Measurements from ENCODE around the gene TNFRSF4.

The TNFRSF4 gene

DNA sequence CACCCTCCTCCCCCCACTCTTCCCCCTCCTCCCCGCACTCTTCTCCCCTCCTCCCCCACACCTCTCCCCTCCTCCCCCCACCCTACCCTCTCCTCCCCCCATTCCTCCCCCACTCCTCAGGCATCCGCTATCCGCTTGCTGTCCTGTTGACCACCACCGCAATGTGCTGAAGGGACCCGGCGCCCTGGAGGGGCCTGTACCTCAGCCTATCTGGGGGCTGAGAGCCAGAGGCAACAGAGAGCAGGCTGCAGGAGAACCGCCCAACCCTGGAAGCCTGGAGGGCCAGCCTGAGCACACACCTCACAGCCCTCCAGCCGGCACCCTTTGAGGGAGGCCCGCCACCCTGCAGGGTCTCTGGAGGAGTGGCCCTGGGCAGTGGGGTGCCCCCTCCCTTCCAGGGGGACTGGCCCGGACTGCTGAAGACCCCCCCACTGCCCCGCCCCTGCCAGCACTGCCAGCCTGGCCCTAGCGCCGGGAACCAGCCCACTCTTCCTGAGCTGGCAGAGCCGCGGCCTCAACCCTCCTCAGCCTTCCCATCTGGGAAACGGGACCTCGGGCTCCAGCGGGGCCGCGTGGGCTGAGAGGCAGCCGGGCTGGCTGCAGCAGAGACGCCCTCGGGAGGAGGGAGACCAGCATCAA, 31.3 kb upstream of the TNFRSF4 start:
- no peak for DNase-seq (ENCODE audit: low read depth in 2 of 2)

DNA sequence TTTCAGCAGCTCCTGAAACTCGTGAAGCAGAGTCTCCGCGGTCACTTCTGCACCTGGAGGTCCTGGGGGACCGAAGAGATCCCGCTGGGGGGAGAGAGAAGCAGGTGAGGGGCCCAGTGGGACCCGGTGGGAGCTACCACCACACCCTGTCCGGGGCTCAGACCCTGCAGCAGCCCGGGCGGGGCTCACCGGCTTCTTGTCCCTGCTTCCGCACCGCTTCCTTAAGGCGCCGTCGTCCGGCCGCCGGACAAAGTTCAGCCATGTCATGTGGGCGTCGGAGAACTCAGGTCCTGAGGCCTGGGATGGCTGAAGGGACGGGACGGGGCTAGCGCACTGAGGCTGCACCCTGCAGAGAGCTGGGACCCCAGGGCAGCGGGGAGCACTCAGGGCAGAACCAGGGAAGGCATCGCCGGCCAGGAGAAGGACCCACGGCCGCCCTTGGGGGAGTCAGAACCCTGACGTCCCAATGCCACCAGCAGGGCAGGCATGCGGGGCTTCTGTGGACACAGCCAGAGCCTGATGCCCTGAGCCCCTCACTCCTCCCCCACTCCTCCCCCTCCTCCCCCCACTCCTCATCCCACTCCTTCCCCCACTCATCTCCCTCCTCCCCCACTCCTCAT, 30.3 kb upstream of the TNFRSF4 start:
- DNase-seq (ENCODE audit: low read depth in 2 of 2), result no peak

DNA sequence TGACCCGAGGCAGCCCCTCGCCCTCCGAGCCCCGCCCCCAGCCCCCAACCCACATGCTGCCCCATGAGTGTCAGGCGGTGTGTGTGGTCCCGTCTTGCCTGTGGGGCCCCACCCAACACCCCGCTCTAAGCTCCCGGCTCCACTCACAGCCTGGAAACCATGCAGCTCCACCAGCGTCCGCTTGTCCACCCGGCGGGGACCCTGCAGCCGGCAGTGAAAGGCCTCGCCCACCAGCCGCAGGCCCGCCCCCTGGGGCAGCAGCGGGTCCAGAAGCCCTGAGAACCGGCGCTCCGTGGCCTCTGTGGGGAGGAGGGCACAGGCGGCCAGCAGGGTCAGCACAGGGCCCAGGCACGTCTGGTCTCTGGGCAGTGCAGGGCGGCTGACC, 29.8 kb upstream of the TNFRSF4 start:
- DNase-seq (ENCODE audit: low read depth in 2 of 2), result no peak

DNA sequence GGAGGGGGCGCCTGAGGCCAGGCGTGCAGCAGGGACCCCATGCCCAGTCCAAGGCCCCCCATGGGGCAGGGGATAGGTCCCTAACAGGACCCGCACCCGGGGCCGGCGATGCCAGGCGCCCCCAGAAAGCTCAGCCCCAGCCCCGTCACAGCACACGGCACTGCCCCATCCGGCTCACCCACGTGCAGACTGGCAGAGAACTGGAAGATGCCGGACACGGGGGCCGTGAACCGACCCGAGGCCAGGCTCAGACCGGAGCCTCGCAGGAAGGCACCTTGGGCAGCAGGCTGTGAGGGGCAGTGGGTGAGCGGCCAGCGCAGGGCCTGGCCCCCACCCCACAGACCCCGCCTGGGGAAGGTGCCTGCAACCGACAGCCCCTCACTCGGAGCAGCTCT, 29.3 kb upstream of the TNFRSF4 start:
- DNase-seq (ENCODE audit: low read depth in 2 of 2), result no peak

DNA sequence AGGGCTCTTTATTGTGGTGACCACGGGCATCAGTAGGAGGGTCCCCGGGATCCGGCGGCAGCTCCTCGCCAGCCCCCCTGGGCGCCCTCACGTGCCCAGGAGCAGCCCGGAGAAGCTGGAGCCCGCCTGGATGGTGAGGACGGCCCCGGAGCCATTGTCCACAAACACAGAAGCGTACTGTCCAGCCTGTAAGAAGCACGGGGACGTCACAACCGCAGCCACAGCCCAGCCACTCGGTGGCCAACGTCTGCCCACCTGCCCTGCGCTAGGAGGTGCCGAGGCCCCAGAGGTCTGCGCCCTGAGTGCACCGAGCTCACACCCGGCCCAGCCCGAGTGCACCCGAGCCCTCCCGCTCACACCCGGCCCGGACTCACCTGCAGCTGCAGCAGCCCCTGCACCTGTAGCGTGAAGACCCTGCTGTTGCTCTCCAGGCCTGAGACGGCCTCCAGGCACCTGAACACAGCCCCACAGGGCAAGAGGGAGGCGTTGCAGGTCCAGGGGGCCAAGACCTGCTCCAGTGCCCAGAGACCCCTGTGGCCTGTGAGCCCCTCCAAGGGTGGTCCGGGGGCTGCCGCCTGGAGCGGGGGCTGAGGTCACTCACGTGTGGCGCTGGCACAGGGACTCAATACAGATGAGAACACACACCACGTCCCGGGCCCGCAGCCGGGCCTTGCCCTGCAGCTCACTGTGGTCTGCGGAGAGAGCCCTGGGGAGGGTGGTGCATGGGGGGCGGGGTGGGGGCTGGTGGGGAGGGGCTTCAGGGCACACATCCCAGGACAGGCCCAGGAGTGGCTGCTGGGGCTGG, 28.7 kb upstream of the TNFRSF4 start:
- no peak for DNase-seq (ENCODE audit: low read depth in 2 of 2)

DNA sequence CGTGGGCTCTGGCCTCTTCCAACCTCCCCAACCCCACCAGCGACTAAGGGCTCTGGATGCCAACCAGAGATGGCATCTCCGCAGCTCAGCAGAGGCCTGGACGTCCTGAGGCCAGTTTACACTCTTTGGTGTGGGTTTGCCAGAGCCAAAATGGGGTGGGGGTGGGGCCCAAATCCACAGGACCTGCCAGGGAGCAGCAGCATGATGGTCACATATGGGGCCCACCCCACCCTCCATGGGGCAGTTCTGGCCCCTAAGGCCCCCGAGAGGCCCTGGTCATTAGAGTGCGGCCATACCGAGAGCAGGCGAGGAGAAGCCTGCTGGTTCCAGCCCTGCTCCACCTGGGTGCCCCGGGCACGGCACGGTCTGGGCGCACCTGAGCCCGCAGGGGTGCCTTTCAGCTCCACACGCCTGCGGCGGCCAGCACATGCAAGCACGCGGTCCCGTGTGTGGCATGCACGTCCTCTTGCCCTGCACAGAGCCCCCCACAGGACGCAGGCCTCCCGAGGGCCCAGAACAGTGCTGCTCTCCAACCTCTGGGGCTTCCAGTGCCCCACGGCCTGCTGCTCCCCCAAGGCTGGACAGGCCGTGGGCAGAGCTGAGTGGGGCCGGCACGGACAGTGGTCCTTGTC, 27.8 kb upstream of the TNFRSF4 start:
- DNase-seq (ENCODE audit: low read depth in 2 of 2), result no peak

DNA sequence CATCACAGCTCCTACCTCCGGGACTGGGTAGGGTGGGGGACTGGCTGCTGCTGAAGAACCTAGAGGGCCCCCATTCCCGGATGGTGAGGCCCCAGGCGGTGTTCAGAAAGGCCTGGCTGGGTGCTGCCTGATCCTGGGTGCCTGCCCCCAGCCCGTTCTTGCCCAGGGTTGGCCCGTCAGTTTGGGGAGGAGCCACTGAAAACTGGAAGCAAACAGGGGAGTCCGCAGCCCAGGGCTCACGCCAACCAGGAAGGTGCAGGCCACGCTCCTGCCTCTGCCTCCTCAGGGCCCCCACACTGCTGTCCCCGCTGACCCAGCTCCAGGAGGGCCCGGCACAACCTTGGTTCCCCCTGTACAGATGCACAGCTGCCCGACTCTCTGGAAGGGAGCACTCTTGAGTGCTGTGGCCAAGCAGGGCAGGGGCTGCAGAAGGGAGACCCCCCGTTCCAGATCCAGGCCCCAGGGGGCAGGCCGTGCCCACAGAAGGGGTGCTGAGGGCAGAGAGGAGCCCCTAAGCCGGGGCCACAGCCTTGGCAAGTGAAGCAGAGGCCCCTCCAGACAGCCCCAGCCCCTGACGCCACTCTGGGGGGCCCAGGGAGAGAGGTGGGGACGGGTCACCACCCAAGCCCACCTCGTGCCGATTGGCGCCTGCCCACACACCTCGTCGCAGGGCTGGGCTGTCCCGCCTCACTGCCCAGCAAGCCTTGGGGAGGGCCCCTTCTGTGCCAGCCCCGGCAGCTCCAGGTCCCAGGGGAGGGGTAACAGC, 27.1 kb upstream of the TNFRSF4 start:
- no peak for DNase-seq (ENCODE audit: low read depth in 2 of 2)

DNA sequence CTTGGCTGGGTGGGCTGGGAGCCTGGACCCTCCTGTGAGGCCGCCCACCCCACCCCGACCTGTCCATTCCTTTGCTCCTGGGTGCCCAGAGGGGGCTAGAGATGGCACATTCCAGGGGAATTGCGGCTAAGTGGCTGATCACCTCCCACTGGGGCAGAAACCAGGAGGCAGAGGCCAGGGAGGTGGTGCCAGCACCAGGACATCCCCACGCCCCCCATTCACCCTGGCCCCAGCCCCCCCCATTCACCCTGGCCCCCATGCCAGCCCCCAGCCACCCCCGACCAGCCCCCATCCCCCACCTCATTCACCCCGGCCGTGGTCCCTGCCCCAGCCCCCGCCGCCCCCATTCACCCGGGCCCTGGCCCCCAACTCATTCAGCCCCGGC, 26.4 kb upstream of the TNFRSF4 start:
- no peak for DNase-seq (ENCODE audit: low read depth in 2 of 2)

DNA sequence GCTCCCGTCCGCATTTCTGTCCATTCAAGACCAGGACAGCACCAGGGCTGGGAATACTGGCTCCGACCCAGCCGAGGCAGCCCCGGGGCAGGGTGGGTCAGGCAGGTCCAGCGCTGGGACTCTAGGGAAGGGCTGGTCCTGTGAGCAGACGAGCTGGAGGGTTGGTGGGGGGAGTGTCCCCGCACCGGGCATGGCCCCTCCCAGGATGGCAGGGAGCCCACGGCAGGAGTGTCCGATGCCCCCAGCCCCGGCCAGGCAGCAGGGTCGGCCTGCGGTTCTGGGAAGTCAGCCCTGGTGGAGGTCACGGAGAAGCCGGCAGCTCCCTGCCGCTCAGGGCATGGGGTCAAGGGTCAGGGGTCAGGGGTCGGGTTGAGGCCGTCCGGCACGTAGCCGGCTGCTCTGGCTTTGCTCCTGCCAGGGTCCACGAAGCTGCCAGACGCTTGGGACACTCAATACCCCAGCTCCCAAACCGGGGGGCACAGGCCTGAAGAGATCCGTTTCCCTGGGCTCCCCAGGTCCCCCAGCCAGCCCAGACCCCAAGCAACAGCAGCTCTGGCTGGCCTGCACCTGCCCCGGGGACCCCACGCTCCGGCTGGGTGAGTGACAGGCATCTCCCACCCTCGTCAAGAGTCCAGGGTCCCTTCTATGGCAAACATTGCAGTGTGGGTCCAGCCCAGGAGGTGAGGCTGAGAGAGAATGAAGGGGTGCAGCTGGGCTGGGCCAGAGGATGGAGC, 25.8 kb upstream of the TNFRSF4 start:
- no peak for DNase-seq (ENCODE audit: low read depth in 2 of 2)

DNA sequence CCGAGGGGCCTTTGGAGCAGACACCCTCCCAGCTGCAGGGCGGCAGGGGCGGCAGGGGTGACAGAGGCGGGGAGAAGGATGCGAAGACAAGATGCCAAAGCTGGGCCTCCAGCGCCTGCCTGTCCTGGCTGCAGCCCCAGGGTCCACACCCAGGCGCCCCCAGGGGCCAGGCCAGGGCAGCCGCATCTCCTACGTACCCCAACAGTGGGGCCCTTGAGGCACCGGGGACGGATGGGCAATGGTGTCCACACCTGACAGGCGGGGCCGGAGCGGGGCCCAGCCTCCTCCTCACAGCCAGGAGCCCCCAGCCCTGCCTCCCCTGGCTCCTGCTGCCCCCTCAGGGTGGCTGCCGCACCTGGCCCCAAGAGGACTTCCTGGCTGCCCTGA, 25.3 kb upstream of the TNFRSF4 start:
- no peak for DNase-seq (ENCODE audit: low read depth in 2 of 2)

DNA sequence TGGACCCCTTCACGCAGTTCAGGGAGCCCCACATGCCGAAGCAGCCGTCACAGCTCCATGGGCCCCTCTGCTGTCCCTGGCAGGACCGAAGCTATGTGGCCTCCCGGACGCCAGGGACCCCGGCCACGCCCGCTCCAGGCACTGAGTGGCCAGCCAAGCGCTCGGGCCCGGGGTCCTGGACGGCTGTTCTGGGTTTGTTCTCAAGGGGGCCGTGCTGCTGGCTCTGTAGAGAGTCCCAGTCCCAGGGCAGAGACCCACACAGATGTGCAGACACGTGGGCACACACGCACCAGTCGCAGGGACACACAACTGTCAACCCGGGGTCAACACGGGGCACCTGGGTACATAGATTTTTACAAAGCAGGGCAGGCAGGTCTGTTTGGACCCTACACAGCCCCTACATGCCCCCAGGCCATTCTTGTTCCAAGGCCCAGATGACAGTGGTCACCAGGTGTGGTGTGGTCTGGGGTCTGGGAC, 24.8 kb upstream of the TNFRSF4 start:
- DNase-seq (ENCODE audit: low read depth in 2 of 2), result no peak

DNA sequence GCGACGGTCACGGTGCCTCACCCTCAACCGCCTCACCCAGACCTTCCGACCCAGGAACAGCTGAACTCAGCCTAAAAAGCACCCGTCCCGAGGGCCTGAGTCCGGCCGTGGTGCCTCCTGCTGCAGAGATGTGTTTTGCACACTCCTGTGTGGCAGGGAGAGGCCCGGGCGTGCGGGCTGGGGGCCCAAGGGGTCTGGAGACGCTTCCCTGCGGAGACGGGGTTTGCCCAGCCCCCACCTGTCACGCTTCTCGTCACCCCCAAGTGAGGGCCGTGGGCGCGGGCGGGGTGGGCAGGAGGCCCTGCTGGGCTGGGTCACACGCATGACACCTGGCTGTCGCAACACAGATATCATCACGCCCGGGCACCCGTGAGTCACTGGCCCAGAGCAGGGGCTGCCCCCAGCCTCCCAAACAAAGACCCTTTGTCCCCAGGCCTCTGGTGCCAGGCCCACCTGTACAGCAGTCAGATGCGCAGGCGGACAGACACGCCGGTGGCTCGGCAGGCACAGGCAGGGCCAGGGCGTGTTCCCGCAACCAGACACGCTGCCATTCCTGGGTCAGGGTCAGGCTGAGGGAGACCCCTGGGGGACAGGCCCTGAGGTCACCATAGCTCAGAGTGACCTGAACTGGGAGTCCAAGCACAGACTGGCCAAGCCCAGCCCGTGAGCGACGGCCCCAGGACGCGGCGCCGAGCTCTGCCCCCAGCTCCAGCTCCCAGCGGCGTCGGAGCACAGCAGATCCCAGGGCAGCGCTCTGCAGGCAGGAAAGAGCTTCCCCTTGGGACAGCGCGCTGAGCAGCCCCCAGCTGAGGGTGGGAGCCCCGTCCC, 24.1 kb upstream of the TNFRSF4 start:
- no peak for DNase-seq (ENCODE audit: low read depth in 2 of 2)

DNA sequence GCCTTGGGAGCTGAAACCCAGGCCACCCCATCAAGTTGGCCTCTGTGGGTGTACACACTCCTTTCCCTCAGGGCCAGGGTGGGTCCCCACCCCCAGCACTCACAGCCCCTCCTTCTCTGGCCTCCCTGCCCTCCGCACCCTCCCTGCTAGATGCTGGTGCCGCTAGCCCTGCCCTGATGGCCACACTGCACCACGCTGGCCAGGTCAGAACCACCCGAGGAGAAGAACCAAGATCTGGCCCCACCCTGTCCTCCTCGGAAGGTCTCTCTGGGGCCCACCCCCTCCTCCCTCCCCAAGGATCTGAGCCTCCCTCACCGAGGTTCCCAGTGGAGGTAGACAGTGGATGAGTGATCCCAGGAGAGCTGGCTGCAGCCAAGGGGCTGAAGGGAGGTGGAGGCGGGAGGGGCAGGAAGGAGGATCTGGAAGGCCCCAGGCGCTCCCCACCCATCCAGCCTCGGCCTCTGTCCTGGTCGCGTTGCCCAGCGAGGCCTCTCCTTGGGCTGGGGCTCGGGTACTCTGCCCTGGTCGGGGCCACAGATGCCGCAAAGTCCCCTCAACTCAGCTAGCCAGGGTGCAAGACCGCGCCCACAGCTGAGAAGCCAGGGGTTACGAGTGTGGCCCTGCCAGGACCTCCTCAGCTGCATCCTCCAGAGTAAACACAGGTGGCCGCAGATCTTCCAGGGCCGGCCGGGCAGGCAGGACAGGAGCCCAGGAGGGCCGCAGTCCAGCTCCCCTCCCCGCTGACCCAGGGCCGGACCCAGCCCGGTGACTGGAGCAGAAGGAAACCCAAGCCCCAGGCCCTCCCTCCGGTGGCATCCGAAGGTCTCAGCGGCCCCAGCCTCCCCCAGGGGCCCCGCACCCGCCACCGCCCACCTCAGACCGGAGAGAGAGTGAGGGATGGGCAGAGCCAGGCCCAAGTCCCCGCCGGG, 23.3 kb upstream of the TNFRSF4 start:
- no peak for DNase-seq (ENCODE audit: low read depth in 2 of 2)

DNA sequence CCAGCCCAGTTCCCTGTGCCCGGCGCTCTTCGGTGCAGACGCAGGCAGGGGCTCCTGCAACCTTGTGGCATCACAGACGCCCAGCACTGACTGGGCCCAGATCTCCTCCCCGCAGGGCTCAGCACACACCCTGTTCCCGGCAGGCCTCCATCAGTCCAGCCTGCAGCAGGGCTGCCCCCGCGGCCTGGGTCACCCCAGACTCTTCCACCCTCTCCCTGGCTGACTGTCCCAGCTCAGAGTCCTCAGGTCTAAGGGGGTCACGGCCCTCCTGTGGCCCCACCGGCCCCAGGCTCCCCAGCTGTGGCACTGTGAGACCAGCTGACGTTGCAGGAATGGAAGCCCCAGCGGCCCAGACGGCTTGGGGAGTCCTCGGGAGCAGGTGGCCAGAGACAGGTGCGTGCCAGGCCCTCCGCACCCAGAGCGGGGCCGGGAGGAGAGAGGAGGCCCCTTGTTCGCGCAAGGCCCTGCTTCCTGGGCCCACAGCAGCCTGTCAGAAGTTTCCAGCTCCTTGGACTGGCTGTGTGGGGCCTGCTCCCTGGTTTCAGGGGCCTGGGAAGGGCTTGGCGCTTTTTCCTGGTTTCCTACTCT, 22.3 kb upstream of the TNFRSF4 start:
- DNase-seq (ENCODE audit: low read depth in 2 of 2), result no peak

DNA sequence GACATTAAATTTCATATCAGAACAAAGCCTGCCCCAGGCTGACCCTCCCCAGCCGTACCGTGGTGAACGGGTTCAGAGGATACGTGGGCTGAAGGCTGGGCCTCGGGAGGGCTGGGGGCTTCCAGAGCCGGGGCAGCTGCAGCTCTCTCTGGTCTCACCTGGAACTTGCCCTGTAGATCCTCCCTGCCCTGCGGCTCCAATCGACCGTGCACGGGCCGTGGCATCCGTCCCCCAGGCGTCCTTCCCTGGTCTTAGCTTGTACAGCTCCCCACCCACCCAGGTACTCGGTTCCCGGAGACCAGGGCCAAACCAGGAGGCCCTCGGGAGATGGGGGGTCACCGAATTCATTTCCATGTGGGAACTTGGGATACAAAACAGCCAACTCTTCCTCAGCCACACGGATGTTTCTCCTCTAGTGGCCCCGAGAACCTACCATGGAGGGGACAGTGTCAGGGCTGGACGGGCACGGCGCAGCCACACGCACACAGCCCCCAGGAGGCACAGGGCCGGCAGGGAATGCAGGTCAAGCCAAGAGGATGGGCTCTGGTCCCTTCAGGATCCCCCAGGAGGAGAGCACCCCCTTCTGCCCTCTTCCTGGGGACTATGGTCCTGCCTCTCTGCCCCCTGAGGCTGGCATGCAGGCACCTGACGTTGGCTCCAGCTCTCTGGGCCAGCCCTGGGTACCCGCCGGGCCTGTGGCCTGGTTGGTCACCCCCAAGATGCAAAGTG, 21.2 kb upstream of the TNFRSF4 start:
- DNase-seq (ENCODE audit: low read depth in 2 of 2), result no peak

DNA sequence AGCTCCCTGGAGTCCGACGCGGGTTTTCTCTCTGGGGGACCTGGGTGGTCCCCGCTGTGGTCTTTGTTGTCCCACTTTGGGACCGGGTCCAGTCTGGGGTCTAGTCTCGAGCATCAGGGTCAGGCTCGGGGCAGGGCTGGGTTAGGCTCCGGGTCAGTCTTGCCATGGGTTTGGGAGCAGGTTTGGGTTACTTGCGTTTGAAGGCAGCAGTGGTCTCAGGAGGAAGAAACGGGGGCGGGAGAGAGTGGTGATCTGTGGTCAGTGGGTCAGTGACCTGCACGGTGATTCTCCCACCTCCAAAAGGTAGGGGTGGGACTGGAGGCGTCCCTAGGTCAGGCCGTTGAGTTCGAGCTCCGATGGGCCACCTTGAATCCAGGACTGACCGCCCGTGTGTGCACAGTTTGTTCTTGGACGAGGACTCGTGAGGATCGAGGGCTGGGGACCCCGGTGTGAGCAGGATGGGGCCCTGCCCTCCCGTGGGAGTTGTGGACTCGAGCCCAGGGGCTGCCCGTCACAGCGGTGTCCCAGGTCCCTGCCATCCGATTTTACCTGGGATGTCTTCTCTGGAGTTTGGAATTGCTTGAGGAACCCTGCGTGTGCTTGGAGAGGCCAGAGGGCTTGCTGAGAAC, 20.3 kb upstream of the TNFRSF4 start:
- no peak for DNase-seq (ENCODE audit: low read depth in 2 of 2)

DNA sequence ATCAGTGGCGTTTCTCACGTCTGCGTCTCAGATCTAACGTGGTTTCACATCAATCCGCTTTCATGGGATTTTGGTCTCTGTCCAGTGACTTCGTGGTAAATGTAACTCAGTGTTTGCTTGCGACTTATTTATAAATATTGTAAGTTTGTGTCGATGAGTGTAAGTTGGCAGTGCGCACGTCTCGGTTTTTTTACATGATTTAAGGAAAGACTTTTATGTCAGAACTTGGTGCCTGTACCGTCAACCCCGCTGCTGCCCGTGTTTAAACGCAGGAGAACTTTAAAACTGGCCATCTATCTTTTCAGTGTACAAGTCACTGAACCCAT, 19.6 kb upstream of the TNFRSF4 start:
- DNase-seq (ENCODE audit: low read depth in 2 of 2), result no peak
